SU-DHL-6 (cell line): ENCODE measurements around the gene NFATC1.

Experiments used
- H2AFZ ChIP-seq: fragments of 200-600 bp; sonication (generic); 2 replicates; pipeline ENCODE4 v1.6.1; 2014; ENCODE audit warnings: low read depth, mild to moderate bottlenecking, moderate library complexity, mixed read lengths, antibody characterized with exemption, low read length; ENCODE audit not compliant: severe bottlenecking
- H3F3A ChIP-seq: fragments of 200-600 bp; shearing (Covaris generic); 2 replicates; pipeline ENCODE4 v1.6.0; 2016; ENCODE audit warnings: antibody characterized with exemption, mild to moderate bottlenecking; ENCODE audit not compliant: insufficient read depth
- H3K27ac ChIP-seq: fragments of 200-600 bp; sonication (generic); 2 replicates; pipeline ENCODE4 v1.5.1; 2016; ENCODE audit warnings: low read depth, mild to moderate bottlenecking, low read length, moderate library complexity, mixed read lengths
- H3K27me3 ChIP-seq: fragments of 200-600 bp; sonication (generic), shearing (Covaris generic); 2 replicates; pipeline ENCODE4 v1.6.0; 2014; ENCODE audit warnings: mild to moderate bottlenecking, low read length
- H3K36me3 ChIP-seq: fragments of 200-600 bp; sonication (generic); 2 replicates; pipeline ENCODE4 v1.6.1; 2014; ENCODE audit warnings: mild to moderate bottlenecking, low read length, mixed read lengths
- H3K4me2 ChIP-seq: fragments of 300-600, 200-600 bp; shearing (Covaris generic), sonication (generic); 2 replicates; pipeline ENCODE4 v1.6.0; 2014; ENCODE audit warnings: low read length, low read depth, mild to moderate bottlenecking; ENCODE audit not compliant: poor library complexity, severe bottlenecking
- H3K4me3 ChIP-seq: fragments of 200-600 bp; sonication (generic); 2 replicates; pipeline ENCODE4 v1.5.1; 2014; ENCODE audit warnings: antibody characterized with exemption, low read length, mild to moderate bottlenecking, mixed read lengths; ENCODE audit not compliant: insufficient read depth, poor library complexity, severe bottlenecking
- H3K79me2 ChIP-seq: fragments of 200-600 bp; sonication (generic); 2 replicates; pipeline ENCODE4 v1.6.1; 2014; ENCODE audit warnings: mild to moderate bottlenecking, low read length, moderate library complexity; ENCODE audit not compliant: insufficient read depth
- H3K9ac ChIP-seq: fragments of 200-600 bp; sonication (generic); 2 replicates; pipeline ENCODE4 v1.7.0; 2014; ENCODE audit warnings: mild to moderate bottlenecking, low read length
- H3K9me2 ChIP-seq: fragments of 200-600 bp; sonication (generic); replicated peaks from 2 replicates; pipeline ENCODE4 v1.6.1; 2014; ENCODE audit warnings: low read length; ENCODE audit not compliant: insufficient read depth
- H3K9me3 ChIP-seq: fragments of 200-600 bp; sonication (generic); 2 replicates; pipeline ENCODE4 v1.6.1; 2014; ENCODE audit warnings: low read length, mixed read lengths; ENCODE audit not compliant: insufficient read depth
- H4K20me1 ChIP-seq: fragments of 200-600 bp; sonication (generic); 2 replicates; pipeline ENCODE4 v1.6.1; 2014; ENCODE audit warnings: low read depth, mild to moderate bottlenecking, antibody characterized with exemption, low read length, moderate library complexity, mixed read lengths
- CTCF ChIP-seq: fragments of 200-600 bp; sonication (generic); IDR thresholded peaks from one replicate; pipeline ENCODE4 v1.5.1; 2017; ENCODE audit warnings: antibody characterized with exemption, mild to moderate bottlenecking, low read length, moderate library complexity; ENCODE audit not compliant: insufficient read depth, poor library complexity, severe bottlenecking
- EZH2phosphoT487 ChIP-seq: fragments of 200-600 bp; sonication (generic), shearing (Covaris generic); conservative IDR thresholded peaks from 2 replicates; pipeline ENCODE4 v1.6.1; 2018; ENCODE audit warnings: mild to moderate bottlenecking, antibody characterized with exemption, low read length, moderate library complexity, mixed read lengths

NFATC1 gene

GRCh38 chr18:79392226-79392625 lies 3.5 kb upstream of the NFATC1 start:
- no peaks in the 10 kb centered on the region for H3K79me2 ChIP-seq
- no peak overlapping the region for H3K9ac ChIP-seq
- H3K4me2 ChIP-seq: no peak overlapping the region
- peaks cover 17% of the 10 kb centered on the region for H3F3A ChIP-seq
- no peak for TF ChIP-seq CTCF
- no peak for TF ChIP-seq EZH2phosphoT487
- no peaks in the 10 kb centered on the region for H3K27me3 ChIP-seq
- no peak overlapping the region for H2AFZ ChIP-seq
- H4K20me1 ChIP-seq: no peaks in the 10 kb centered on the region
- H3K36me3 ChIP-seq: no peaks in the 10 kb centered on the region
- no peaks in the 10 kb centered on the region for H3K9me2 ChIP-seq
- no peak overlapping the region for H3K4me3 ChIP-seq
- no peak overlapping the region for H3K27ac ChIP-seq
- H3K9me3 ChIP-seq: no peaks in the 10 kb centered on the region

- TF ChIP-seq EZH2phosphoT487 (no peak), CTCF (no peak)
- Histone ChIP-seq H4K20me1 (no peaks in the 10 kb centered on the region), H3K4me2 (peak overlapping the region; percentile 40), H3F3A (peaks cover 17% of the 10 kb centered on the region), H2AFZ (no peak overlapping the region), H3K4me3 (peak overlapping the region; percentile 16), H3K9me2 (no peaks in the 10 kb centered on the region), H3K9ac (peak overlapping the region; percentile 38), H3K9me3 (no peaks in the 10 kb centered on the region), H3K27me3 (no peaks in the 10 kb centered on the region), H3K27ac (no peak overlapping the region), H3K79me2 (no peaks in the 10 kb centered on the region; the same call in 1 of the 2 replicates), H3K36me3 (no peaks in the 10 kb centered on the region)
Measured at GRCh38 chr18:79393181-79393634, 2.5 kb upstream of the NFATC1 start.

GRCh38 chr18:79393635-79394533 lies 1.8 kb upstream of the NFATC1 start:
- peak overlapping the region; percentile 38 for H3K9ac ChIP-seq
- no peaks in the 10 kb centered on the region for H3K36me3 ChIP-seq
- H4K20me1 ChIP-seq: no peaks in the 10 kb centered on the region
- no peak overlapping the region for H2AFZ ChIP-seq
- no peaks in the 10 kb centered on the region; the same call in 1 of the 2 replicates for H3K79me2 ChIP-seq
- H3K4me2 ChIP-seq: peak overlapping the region; percentile 40
- H3K9me2 ChIP-seq: no peaks in the 10 kb centered on the region
- no peak overlapping the region for H3K27ac ChIP-seq
- H3K9me3 ChIP-seq: no peaks in the 10 kb centered on the region
- no peaks in the 10 kb centered on the region for H3K27me3 ChIP-seq
- peak overlapping the region; percentile 16 for H3K4me3 ChIP-seq
- peaks cover 18% of the 10 kb centered on the region for H3F3A ChIP-seq
- 0 out of 2 replicates have a peak, but pooled peaks have one; percentile 79 for TF ChIP-seq EZH2phosphoT487
- TF ChIP-seq CTCF: no peak
